GM12872 (cell line): ENCODE data around the gene ACSM6.

ENCODE experiments used
- TF ChIP-seq, protein P1 (sequence below): IDR thresholded peaks from 3 replicates; pipeline ENCODE4 v1.5.1; 2011; ENCODE audit warnings: low read depth, mild to moderate bottlenecking, low read length, moderate library complexity; ENCODE audit not compliant: insufficient read depth

Gene ACSM6

DNA sequence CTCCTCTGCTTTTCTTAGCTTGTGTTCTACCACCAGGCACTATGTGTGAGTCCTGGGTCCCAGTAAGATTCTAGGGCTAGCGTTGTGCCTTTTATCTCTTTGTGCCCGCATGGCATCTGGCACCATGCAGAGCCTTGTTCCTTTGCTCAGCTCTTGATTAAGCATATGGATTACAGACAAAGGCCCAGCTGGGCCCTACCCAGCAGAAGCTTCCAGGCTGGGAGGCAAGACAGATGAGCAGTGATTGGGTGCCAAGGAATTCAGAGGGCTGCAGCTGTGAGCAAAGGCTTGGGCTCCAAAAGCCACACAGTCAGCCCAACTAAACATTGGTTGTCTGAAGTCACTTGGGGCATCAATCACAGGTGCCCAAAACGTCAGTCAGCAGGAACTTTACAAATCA is 2.0 kb downstream of the ACSM6 start:
- TF ChIP-seq, protein P1, sequence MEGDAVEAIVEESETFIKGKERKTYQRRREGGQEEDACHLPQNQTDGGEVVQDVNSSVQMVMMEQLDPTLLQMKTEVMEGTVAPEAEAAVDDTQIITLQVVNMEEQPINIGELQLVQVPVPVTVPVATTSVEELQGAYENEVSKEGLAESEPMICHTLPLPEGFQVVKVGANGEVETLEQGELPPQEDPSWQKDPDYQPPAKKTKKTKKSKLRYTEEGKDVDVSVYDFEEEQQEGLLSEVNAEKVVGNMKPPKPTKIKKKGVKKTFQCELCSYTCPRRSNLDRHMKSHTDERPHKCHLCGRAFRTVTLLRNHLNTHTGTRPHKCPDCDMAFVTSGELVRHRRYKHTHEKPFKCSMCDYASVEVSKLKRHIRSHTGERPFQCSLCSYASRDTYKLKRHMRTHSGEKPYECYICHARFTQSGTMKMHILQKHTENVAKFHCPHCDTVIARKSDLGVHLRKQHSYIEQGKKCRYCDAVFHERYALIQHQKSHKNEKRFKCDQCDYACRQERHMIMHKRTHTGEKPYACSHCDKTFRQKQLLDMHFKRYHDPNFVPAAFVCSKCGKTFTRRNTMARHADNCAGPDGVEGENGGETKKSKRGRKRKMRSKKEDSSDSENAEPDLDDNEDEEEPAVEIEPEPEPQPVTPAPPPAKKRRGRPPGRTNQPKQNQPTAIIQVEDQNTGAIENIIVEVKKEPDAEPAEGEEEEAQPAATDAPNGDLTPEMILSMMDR, result no peak

DNA sequence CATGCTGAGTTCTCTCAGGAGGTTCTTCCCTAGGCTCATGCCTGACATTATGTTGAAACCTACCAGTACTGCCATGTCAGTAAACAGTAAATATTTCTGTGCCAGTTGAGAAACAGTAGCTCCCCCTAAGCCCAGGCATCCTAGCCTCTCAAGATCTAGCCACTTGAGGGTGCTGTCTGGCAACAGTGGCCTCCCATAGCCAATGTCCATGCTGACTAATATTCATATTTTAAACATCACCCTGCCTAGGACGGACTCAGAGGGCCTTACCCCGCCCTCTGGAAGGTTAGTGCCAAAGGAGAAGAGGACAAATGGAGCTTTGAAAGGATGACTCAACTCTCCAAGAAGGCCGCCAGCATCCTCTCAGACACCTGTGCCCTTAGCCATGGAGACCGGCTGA is 7.7 kb downstream of the ACSM6 start:
- TF ChIP-seq, protein P1, result peak; percentile 45; the same call in 2 of the 3 replicates

DNA sequence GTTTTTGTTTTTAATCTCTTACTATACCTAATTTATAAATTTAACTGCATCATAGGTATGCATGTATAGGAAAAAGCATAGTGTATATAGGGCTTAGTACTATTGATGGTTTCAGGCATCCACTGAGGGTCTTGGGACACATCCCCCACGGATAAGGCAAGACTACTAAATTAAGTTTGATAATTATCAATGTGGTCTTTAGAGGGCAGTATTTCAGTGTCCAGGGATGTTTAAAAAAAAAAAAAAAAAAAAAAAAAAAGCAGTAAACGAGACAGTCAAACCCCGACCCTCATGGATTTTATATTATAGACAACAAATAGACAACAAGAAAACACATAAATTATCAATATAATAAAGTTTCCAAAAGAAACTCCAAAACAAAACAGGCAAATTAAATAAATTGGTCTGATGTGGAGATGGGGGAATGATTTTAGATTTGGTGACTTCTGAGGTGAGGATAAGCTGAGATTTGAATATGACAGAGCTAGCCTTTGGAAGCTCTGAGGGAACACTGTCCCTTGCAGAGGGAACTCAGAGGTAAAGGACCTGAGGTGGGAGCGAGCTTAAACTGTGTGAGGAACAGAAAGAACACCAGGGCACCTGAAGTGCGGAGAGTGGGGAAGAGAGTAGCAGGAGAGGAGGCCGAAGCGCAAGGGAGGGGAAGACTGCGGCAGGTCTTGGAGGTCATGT is 14.8 kb downstream of the ACSM6 start:
- TF ChIP-seq, protein P1, result no peak

DNA sequence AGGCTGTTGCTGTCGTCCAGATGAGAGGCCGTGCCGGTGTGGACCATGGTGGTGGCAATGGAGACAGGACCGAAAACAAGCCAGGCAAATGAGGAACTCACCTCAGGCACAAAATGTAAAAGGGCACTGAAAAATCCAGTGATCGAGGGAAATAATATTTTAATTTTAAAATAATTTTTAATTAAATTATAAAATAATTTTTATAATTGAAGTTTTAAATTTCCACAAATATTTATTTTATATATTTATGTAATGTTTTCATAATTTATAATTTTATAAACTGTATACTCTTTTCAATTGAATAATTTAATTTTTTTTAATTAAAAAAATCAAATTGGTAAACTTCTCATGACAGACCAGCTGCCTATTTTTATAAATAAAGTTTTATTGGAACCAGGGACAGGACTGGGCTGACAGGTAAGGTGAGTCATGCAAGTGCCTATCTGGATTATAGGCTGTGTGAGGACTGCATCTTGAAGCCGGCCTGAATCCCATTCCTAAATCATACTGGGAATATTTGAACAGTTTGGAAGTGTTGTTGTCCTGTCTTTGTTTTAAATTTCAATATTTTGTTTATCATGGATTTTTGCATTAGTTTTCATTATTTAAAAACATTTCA is 15.6 kb downstream of the ACSM6 start:
- TF ChIP-seq, protein P1, result no peak

DNA sequence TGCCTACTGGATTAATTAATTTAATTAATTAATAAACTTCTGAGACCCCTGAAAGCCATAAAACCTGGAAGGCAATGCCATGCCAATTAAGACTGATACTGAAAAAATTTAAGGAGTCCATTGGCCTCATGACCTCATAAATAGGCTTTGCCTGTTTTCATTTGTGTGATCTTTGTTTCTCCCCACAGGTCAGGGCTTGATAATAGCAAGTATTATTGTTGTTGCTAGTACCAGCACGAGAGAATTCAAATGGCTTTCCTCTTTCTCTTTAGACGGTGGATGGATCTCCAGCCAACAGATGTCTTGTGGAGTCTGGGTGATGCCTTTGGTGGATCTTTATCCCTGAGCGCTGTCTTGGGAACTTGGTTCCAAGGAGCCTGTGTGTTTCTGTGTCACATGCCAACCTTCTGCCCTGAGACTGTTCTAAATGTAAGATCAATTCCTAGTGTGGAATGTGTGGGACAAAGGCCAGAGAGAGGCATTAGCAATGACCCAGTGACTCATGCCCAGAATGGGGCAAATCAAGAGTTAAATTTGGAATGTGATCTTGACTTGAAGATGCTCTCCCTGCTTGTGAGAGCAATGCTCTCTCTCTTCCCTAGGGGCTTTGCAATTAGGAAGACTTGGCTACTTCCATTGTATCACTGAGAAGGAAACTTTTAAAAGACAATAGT is 17.7 kb downstream of the ACSM6 start:
- TF ChIP-seq, protein P1, result no peak

DNA sequence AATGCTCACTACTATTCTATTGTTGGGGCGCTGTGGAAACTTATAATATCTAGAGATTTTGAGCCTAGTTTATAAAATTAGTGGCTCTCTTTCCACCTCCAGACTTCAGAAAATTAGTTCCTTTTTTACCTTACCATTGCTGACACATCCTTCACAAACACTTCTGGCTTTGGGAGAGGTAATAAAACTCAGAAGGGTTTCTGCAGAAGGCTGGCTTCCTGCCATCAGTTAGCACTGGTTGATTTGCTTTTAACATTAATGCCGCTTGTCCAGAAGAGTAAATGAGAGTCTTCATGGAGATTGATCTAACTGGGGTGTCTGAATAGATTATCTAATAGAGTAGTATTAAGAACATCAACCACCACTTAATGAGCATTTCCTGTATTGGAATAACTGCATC is 20.3 kb downstream of the ACSM6 start:
- TF ChIP-seq, protein P1, result no peak

DNA sequence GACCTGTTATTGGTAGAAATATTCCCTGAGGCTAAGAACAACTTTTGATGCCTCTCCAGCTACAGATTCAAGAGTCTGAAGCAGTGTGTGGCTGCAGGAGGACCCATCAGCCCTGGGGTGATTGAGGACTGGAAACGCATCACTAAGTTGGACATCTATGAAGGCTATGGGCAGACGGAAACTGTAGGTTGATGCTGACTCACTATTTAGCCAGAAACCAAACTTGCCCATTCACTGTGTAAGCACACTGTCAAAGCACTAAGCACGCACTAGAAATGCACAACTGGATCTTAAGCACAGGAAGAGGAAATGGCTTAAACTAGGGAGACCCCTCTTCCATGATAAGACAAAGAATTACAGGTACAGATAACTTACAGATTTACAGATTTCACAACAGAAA is 20.8 kb downstream of the ACSM6 start:
- TF ChIP-seq, protein P1, result no peak
